Measurements from ENCODE around the gene MRS2. TPM values are rescaled to one million over a fixed set of nuclear protein-coding genes. Genes with fewer than 3 reads are reported as not detected.

The MRS2 gene
- total RNA-seq, 2 donors from 2014 or later = 11.7 to 23.1 TPM

- Histone ChIP-seq H3K9me3 (no peaks in the 10 kb centered on the region), H3K27ac (no peak overlapping the region), H3K4me3 (no peak overlapping the region), H3K36me3 (replicated peaks in 1 of 2; ENCODE audit: insufficient read depth in 1 of 2, low read depth in 2 of 2) (no peaks in the 10 kb centered on the region), H3K27me3 (no peaks in the 10 kb centered on the region), H3K4me1 (no peaks in the 10 kb centered on the region)
- WGBS, 2 donors = 65 to 70% methylated on average over 13 of the region's 13 CpGs
- TF ChIP-seq CTCF (IDR thresholded peaks at IDR 0.05) (no peak), POLR2A (IDR thresholded peaks at IDR 0.05) (no peak)
- DNase-seq (no peak), ATAC-seq (no peak)
- intact Hi-C loops (cut with DNase I) = no loop called here
These were observed 49.0 kb downstream of the MRS2 start for GRCh38 chr6:24451581-24452388.

GRCh38 chr6:24453921-24454320, 51.2 kb downstream of the MRS2 start:
- H3K4me3 ChIP-seq = no peak overlapping the region
- 93 to 94% methylated on average over 9 to 10 of the region's 10 CpGs for WGBS, 2 donors
- intact Hi-C loops (cut with DNase I) = no loop called here
- no peak for ATAC-seq
- H3K27me3 ChIP-seq = no peaks in the 10 kb centered on the region
- TF ChIP-seq CTCF (IDR thresholded peaks at IDR 0.05) = no peak
- no peak for TF ChIP-seq POLR2A (IDR thresholded peaks at IDR 0.05)
- no peak overlapping the region for H3K27ac ChIP-seq
- H3K4me1 ChIP-seq = no peaks in the 10 kb centered on the region
- DNase-seq = no peak
- H3K9me3 ChIP-seq = no peaks in the 10 kb centered on the region
- no peaks in the 10 kb centered on the region for H3K36me3 ChIP-seq (replicated peaks in 1 of 2; ENCODE audit: insufficient read depth in 1 of 2, low read depth in 2 of 2)

- Histone ChIP-seq H3K4me1 (no peaks in the 10 kb centered on the region), H3K9me3 (no peaks in the 10 kb centered on the region), H3K36me3 (replicated peaks in 1 of 2; ENCODE audit: insufficient read depth in 1 of 2, low read depth in 2 of 2) (no peaks in the 10 kb centered on the region), H3K4me3 (no peak overlapping the region), H3K27me3 (no peaks in the 10 kb centered on the region), H3K27ac (no peak overlapping the region)
- TF ChIP-seq CTCF (IDR thresholded peaks at IDR 0.05) (no peak), POLR2A (IDR thresholded peaks at IDR 0.05) (no peak)
- DNase-seq = no peak
- ATAC-seq = no peak
- intact Hi-C loops (cut with DNase I) = no loop called here
- WGBS, 2 donors = 90 to 97% methylated on average over 5 of the region's 5 CpGs
These were observed 51.7 kb downstream of the MRS2 start for GRCh38 chr6:24454452-24454851.

GRCh38 chr6:24455061-24455460, 52.3 kb downstream of the MRS2 start:
- no peaks in the 10 kb centered on the region for H3K4me1 ChIP-seq
- TF ChIP-seq POLR2A (IDR thresholded peaks at IDR 0.05) (no peak), CTCF (IDR thresholded peaks at IDR 0.05) (no peak)
- H3K27me3 ChIP-seq = no peaks in the 10 kb centered on the region
- H3K36me3 ChIP-seq (replicated peaks in 1 of 2; ENCODE audit: insufficient read depth in 1 of 2, low read depth in 2 of 2) = no peaks in the 10 kb centered on the region
- no peaks in the 10 kb centered on the region for H3K9me3 ChIP-seq
- no peak for DNase-seq
- intact Hi-C loops (cut with DNase I) = no loop called here
- WGBS, 2 donors = 94 to 95% methylated on average over 4 of the region's 4 CpGs
- H3K4me3 ChIP-seq = no peak overlapping the region
- ATAC-seq = no peak
- H3K27ac ChIP-seq = no peak overlapping the region

- ATAC-seq (no peak), DNase-seq (no peak)
- Histone ChIP-seq H3K27ac (no peak overlapping the region), H3K4me1 (no peaks in the 10 kb centered on the region), H3K27me3 (no peaks in the 10 kb centered on the region), H3K9me3 (no peaks in the 10 kb centered on the region), H3K36me3 (replicated peaks in 1 of 2; ENCODE audit: insufficient read depth in 1 of 2, low read depth in 2 of 2) (no peaks in the 10 kb centered on the region), H3K4me3 (no peak overlapping the region)
- 67 to 83% methylated on average over 3 to 4 of the region's 4 CpGs for WGBS, 2 donors
- no peak for TF ChIP-seq POLR2A (IDR thresholded peaks at IDR 0.05)
- no peak for TF ChIP-seq CTCF (IDR thresholded peaks at IDR 0.05)
- intact Hi-C loops (cut with DNase I) = no loop called here
These were observed 55.4 kb downstream of the MRS2 start for GRCh38 chr6:24458134-24458533.
